GM13977 (cell line): ENCODE results near the gene CCDC137.

Source experiments
- DNase-seq: peaks from one replicate; pipeline ENCODE4 v3.0.0; 2012; ENCODE audit warnings: low spot score
- CTCF ChIP-seq: IDR thresholded peaks from 2 replicates; pipeline ENCODE4 v1.5.1; 2012; ENCODE audit warnings: mild to moderate bottlenecking, control low read depth; ENCODE audit not compliant: insufficient read depth; ENCODE audit errors: extremely low read depth, missing control alignments
- in situ Hi-C: fragments of 300-500 bp; cut with MboI; formaldehyde crosslinking; loops from one replicate; pipeline ENCODE4 v1.12.0; 2022; ENCODE audit warnings: low sequenced_read_pairs, low pct_unique_long_range_greater_than_20kb, mixed read lengths, inconsistent platforms; ENCODE audit not compliant: unreplicated experiment

CCDC137 gene

GRCh38 chr17:81715107-81715871, 48.8 kb downstream of the CCDC137 start:
- no peak for DNase-seq
- in situ Hi-C loops: no loop called here
- no peak for TF ChIP-seq CTCF

GRCh38 chr17:81715872-81716673, 49.5 kb downstream of the CCDC137 start:
- DNase-seq: no peak
- TF ChIP-seq CTCF: no peak
- in situ Hi-C loops: no loop called here

- no peak for TF ChIP-seq CTCF
- in situ Hi-C loops: no loop called here
- DNase-seq: no peak
These were observed 50.1 kb downstream of the CCDC137 start for GRCh38 chr17:81716674-81716996.

- in situ Hi-C loops: no loop called here
- TF ChIP-seq CTCF: no peak
- DNase-seq: no peak
These were observed 50.7 kb downstream of the CCDC137 start for GRCh38 chr17:81717049-81717765.

- no peak for DNase-seq
- in situ Hi-C loops: no loop called here
- no peak for TF ChIP-seq CTCF
These were observed 51.2 kb downstream of the CCDC137 start for GRCh38 chr17:81717766-81718089.

- no peak for DNase-seq
- TF ChIP-seq CTCF: no peak
- in situ Hi-C loops: no loop called here
These were observed 53.1 kb downstream of the CCDC137 start for GRCh38 chr17:81719410-81720266.
